ENCODE measurements around the gene REX1BD. TPM values are rescaled to one million over a fixed set of nuclear protein-coding genes. Genes with fewer than 3 reads are reported as not detected.
A peak's percentile ranks its signal among the peaks of the same experiment; 100 is the strongest.
"Not testable (repeated sequence)": the region's sequence is repeated elsewhere in the genome, so short reads cannot be mapped to it uniquely, and the experiment has no call there.

The REX1BD gene
- total RNA-seq, 1 donor from 2014 or later: 26.1 TPM

- TF ChIP-seq CTCF (IDR thresholded peaks at IDR 0.05; ENCODE audit: insufficient read depth, low read length, severe bottlenecking): no peak
- Histone ChIP-seq H3K4me3 (ENCODE audit: low read depth, low read length) (peak overlapping the region; percentile 87), H3K27me3 (ENCODE audit: control insufficient read depth, insufficient read depth, low read length) (no peaks in the 10 kb centered on the region), H3K36me3 (ENCODE audit: control insufficient read depth, insufficient read depth, low read length) (no peaks in the 10 kb centered on the region)
- no peak for DNase-seq (ENCODE audit: low read depth)
- no peak for FAIRE-seq
Measured at GRCh38 chr19:18587962-18588610, 512 bp upstream of the REX1BD start.

GRCh38 chr19:18589380-18590272, 1.0 kb downstream of the REX1BD start:
- TF ChIP-seq CTCF (IDR thresholded peaks at IDR 0.05; ENCODE audit: insufficient read depth, low read length, severe bottlenecking): peak; percentile 46
- no peaks in the 10 kb centered on the region for H3K27me3 ChIP-seq (ENCODE audit: control insufficient read depth, insufficient read depth, low read length)
- peak overlapping the region; percentile 87 for H3K4me3 ChIP-seq (ENCODE audit: low read depth, low read length)
- peak; percentile 41 for DNase-seq (ENCODE audit: low read depth)
- no peak for FAIRE-seq
- no peaks in the 10 kb centered on the region for H3K36me3 ChIP-seq (ENCODE audit: control insufficient read depth, insufficient read depth, low read length)

- FAIRE-seq (no peak), DNase-seq (ENCODE audit: low read depth) (peak; percentile 71)
- Histone ChIP-seq H3K27me3 (ENCODE audit: control insufficient read depth, insufficient read depth, low read length) (no peaks in the 10 kb centered on the region), H3K36me3 (ENCODE audit: control insufficient read depth, insufficient read depth, low read length) (no peaks in the 10 kb centered on the region), H3K4me3 (ENCODE audit: low read depth, low read length) (peak overlapping the region; percentile 87)
- TF ChIP-seq CTCF (IDR thresholded peaks at IDR 0.05; ENCODE audit: insufficient read depth, low read length, severe bottlenecking): peak; percentile 53
Measured at GRCh38 chr19:18590273-18591272, 2.0 kb downstream of the REX1BD start.

- H3K36me3 ChIP-seq (ENCODE audit: control insufficient read depth, insufficient read depth, low read length): no peaks in the 10 kb centered on the region
- no peak for TF ChIP-seq CTCF (IDR thresholded peaks at IDR 0.05; ENCODE audit: insufficient read depth, low read length, severe bottlenecking)
- no peak for DNase-seq (ENCODE audit: low read depth)
- no peaks in the 10 kb centered on the region for H3K27me3 ChIP-seq (ENCODE audit: control insufficient read depth, insufficient read depth, low read length)
- H3K4me3 ChIP-seq (ENCODE audit: low read depth, low read length): no peak overlapping the region
- no peak for FAIRE-seq
Measured at GRCh38 chr19:18591735-18592385, 3.3 kb downstream of the REX1BD start.

GRCh38 chr19:18592732-18593131, 4.1 kb downstream of the REX1BD start:
- H3K27me3 ChIP-seq (ENCODE audit: control insufficient read depth, insufficient read depth, low read length); H3K36me3 ChIP-seq (ENCODE audit: control insufficient read depth, insufficient read depth, low read length); FAIRE-seq; DNase-seq (ENCODE audit: low read depth); H3K4me3 ChIP-seq (ENCODE audit: low read depth, low read length): not testable (repeated sequence)
